Measurements from ENCODE around the gene PRSS22.

DNA sequence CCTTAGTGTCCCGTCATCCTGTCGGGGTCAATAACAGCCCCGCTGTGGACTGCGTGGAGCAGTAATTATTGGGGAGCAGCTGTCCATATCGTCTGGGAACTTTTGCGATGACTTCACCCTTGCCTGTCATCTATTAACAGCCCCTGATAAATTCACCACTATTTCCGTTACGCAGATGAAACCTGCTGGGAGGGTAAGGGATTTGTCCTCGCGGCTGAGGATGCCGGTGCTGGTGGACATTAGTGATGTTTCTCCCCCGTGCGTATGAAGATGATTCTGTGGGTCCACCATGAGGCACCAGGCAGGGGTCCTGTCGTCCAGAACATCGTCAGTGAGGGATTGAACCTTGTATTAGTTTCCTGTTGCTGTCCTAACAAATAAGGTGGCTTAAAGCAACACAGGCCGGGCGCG, 26.1 kb upstream of the PRSS22 start:
- TF ChIP-seq EZH2 (IDR thresholded peaks at IDR 0.05; ENCODE audit: low read depth, unreplicated experiment): no peak
- TF ChIP-seq CTCF (conservative IDR thresholded peaks at IDR 0.05; ENCODE audit: low read depth in 2 of 2): no peak
- TF ChIP-seq REST (IDR thresholded peaks at IDR 0.05; ENCODE audit: unreplicated experiment): no peak
- TF ChIP-seq ZNF331 (CRISPR knock-in tag; IDR thresholded peaks at IDR 0.05; ENCODE audit: low read depth): no peak
- no peak for TF ChIP-seq POLR2AphosphoS5 (IDR thresholded peaks at IDR 0.05; ENCODE audit: low read depth)

Measured in GM23338 (cell line).